OCI-LY1 (cell line): ENCODE results near the gene ANKRD55.

ENCODE experiments used
- EZH2 ChIP-seq: fragments of 200-600 bp; sonication (generic), shearing (Covaris generic); IDR thresholded peaks from 2 replicates; pipeline ENCODE4 v1.8.0; 2017; ENCODE audit warnings: borderline replicate concordance, mixed run types, mild to moderate bottlenecking, antibody characterized with exemption, low read length, moderate library complexity, mixed read lengths
- TF ChIP-seq, protein P1 (sequence below): fragments of 200-600 bp; sonication (generic), shearing (Covaris generic); IDR thresholded peaks from 2 replicates; pipeline ENCODE4 v1.5.1; 2017; ENCODE audit warnings: mild to moderate bottlenecking, antibody characterized with exemption, low read length, moderate library complexity, mixed read lengths

DNA sequence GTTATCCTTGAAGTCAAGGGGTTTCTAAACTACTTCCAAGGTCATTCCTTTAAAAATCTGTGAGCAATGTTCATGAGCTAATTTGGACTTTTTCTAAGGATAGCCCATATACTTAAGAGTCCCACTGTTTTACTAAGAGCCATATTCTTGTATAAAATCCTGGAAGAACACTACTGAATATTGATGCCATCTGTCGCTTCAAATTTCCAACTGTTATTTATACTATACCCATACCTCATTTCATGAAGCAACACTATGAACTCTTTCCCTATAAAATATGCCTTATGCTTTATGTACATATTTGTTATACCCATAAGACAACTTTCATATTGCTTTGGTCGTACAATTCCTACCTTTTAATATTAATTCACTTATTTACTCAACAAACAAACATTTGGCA, 12.4 kb upstream of the ANKRD55 start:
- no peak for TF ChIP-seq EZH2
- TF ChIP-seq, protein P1, sequence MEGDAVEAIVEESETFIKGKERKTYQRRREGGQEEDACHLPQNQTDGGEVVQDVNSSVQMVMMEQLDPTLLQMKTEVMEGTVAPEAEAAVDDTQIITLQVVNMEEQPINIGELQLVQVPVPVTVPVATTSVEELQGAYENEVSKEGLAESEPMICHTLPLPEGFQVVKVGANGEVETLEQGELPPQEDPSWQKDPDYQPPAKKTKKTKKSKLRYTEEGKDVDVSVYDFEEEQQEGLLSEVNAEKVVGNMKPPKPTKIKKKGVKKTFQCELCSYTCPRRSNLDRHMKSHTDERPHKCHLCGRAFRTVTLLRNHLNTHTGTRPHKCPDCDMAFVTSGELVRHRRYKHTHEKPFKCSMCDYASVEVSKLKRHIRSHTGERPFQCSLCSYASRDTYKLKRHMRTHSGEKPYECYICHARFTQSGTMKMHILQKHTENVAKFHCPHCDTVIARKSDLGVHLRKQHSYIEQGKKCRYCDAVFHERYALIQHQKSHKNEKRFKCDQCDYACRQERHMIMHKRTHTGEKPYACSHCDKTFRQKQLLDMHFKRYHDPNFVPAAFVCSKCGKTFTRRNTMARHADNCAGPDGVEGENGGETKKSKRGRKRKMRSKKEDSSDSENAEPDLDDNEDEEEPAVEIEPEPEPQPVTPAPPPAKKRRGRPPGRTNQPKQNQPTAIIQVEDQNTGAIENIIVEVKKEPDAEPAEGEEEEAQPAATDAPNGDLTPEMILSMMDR: no peak
